KMS-11 (cell line): ENCODE results near the gene CDC26.

Experiments
- H2AFZ ChIP-seq: fragments of 200-600 bp; sonication (generic); 2 replicates; pipeline ENCODE4 v1.6.1; 2016; ENCODE audit warnings: antibody characterized with exemption, mixed run types, low read depth
- H3K27ac ChIP-seq: fragments of 200-600 bp; sonication (generic); 2 replicates; pipeline ENCODE4 v1.6.1; 2016; ENCODE audit warnings: mild to moderate bottlenecking, mixed run types
- H3K27me3 ChIP-seq: fragments of 200-600 bp; sonication (generic); 2 replicates; pipeline ENCODE4 v1.6.1; 2017; ENCODE audit warnings: mild to moderate bottlenecking, low read depth, mixed run types, moderate library complexity; ENCODE audit not compliant: insufficient read depth
- H3K36me3 ChIP-seq: fragments of 200-600 bp; sonication (generic); 2 replicates; pipeline ENCODE4 v1.6.1; 2017; ENCODE audit warnings: mild to moderate bottlenecking, mixed run types; ENCODE audit not compliant: insufficient read depth
- H3K4me1 ChIP-seq: fragments of 200-600 bp; sonication (generic); 2 replicates; pipeline ENCODE4 v1.6.1; 2016; ENCODE audit warnings: mild to moderate bottlenecking, low read depth, mixed run types; ENCODE audit not compliant: poor library complexity, severe bottlenecking
- H3K4me2 ChIP-seq: fragments of 200-600 bp; sonication (generic); 2 replicates; pipeline ENCODE4 v1.7.0; 2016; ENCODE audit warnings: mild to moderate bottlenecking, mixed run types
- H3K4me3 ChIP-seq: fragments of 200-600 bp; sonication (generic); IDR thresholded peaks from 2 replicates; pipeline ENCODE4 v1.6.1; 2017; ENCODE audit warnings: low read depth, low read length, mixed read lengths; ENCODE audit not compliant: insufficient read depth
- H3K79me2 ChIP-seq: fragments of 200-600 bp; sonication (generic); 2 replicates; pipeline ENCODE4 v1.6.1; 2016; ENCODE audit warnings: low read depth, mixed run types; ENCODE audit not compliant: insufficient read depth
- H3K9ac ChIP-seq: fragments of 200-600 bp; sonication (generic); 2 replicates; pipeline ENCODE4 v1.6.1; 2016; ENCODE audit warnings: mild to moderate bottlenecking, mixed run types
- H4K20me1 ChIP-seq: fragments of 200-600 bp; sonication (generic); 2 replicates; pipeline ENCODE4 v1.6.1; 2016; ENCODE audit warnings: mild to moderate bottlenecking, mixed run types; ENCODE audit not compliant: insufficient read depth
- CTCF ChIP-seq: fragments of 200-600 bp; sonication (generic); conservative IDR thresholded peaks from 2 replicates; pipeline ENCODE4 v1.6.1; 2017; ENCODE audit warnings: low read depth, mild to moderate bottlenecking, antibody characterized with exemption, low read length, moderate library complexity, mixed read lengths

Gene CDC26

GRCh38 chr9:113245894-113246293 is 29.5 kb downstream of the CDC26 start:
- H3K27ac ChIP-seq, result no peak overlapping the region
- H3K4me1 ChIP-seq, result no peaks in the 10 kb centered on the region
- no peak overlapping the region for H2AFZ ChIP-seq
- H3K4me3 ChIP-seq, result no peak overlapping the region
- H4K20me1 ChIP-seq, result no peaks in the 10 kb centered on the region
- no peak overlapping the region for H3K4me2 ChIP-seq
- no peaks in the 10 kb centered on the region for H3K36me3 ChIP-seq
- H3K9ac ChIP-seq, result no peak overlapping the region
- H3K79me2 ChIP-seq, result no peaks in the 10 kb centered on the region
- H3K27me3 ChIP-seq, result no peaks in the 10 kb centered on the region
- TF ChIP-seq CTCF, result no peak

GRCh38 chr9:113244556-113244955 is 30.8 kb downstream of the CDC26 start:
- H3K36me3 ChIP-seq, result no peaks in the 10 kb centered on the region
- H4K20me1 ChIP-seq, result no peaks in the 10 kb centered on the region
- no peak overlapping the region for H3K9ac ChIP-seq
- H3K4me3 ChIP-seq, result no peak overlapping the region
- H3K27ac ChIP-seq, result no peak overlapping the region
- no peak for TF ChIP-seq CTCF
- H3K4me1 ChIP-seq, result no peaks in the 10 kb centered on the region
- no peaks in the 10 kb centered on the region for H3K27me3 ChIP-seq
- no peak overlapping the region for H3K4me2 ChIP-seq
- no peaks in the 10 kb centered on the region for H3K79me2 ChIP-seq
- no peak overlapping the region for H2AFZ ChIP-seq

- no peaks in the 10 kb centered on the region for H3K79me2 ChIP-seq
- TF ChIP-seq CTCF, result no peak
These were observed 34.2 kb downstream of the CDC26 start for GRCh38 chr9:113241161-113241560.

GRCh38 chr9:113238859-113239232 is 36.5 kb downstream of the CDC26 start:
- H3K4me2 ChIP-seq, result no peak overlapping the region
- H2AFZ ChIP-seq, result no peak overlapping the region
- H3K27me3 ChIP-seq, result no peaks in the 10 kb centered on the region
- no peak overlapping the region for H3K27ac ChIP-seq
- no peak overlapping the region for H3K9ac ChIP-seq
- no peaks in the 10 kb centered on the region for H3K4me1 ChIP-seq
- no peaks in the 10 kb centered on the region for H3K79me2 ChIP-seq
- no peaks in the 10 kb centered on the region for H3K36me3 ChIP-seq
- H3K4me3 ChIP-seq, result no peak overlapping the region
- TF ChIP-seq CTCF, result no peak
- H4K20me1 ChIP-seq, result no peaks in the 10 kb centered on the region

More at GRCh38 chr9:113241161-113241560, 34.2 kb downstream of the CDC26 start:
- Histone ChIP-seq H3K27me3 (no peaks in the 10 kb centered on the region), H3K4me2 (no peak overlapping the region), H3K36me3 (no peaks in the 10 kb centered on the region), H3K4me1 (no peaks in the 10 kb centered on the region), H2AFZ (no peak overlapping the region), H4K20me1 (no peaks in the 10 kb centered on the region), H3K4me3 (no peak overlapping the region), H3K9ac (no peak overlapping the region), H3K27ac (no peak overlapping the region)
